ENCODE measurements around the gene ZNF362.

The ZNF362 gene

GRCh38 chr1:33261344-33261743 is 5.1 kb downstream of the ZNF362 start:
- Histone ChIP-seq H3K36me3 (ENCODE audit: control insufficient read depth, low read length) (peaks cover 6% of the 10 kb centered on the region; the same call in 1 of the 2 replicates), H3K4me3 (ENCODE audit: low read length) (no peak overlapping the region), H3K4me2 (ENCODE audit: low read length) (no peak overlapping the region), H3K9me3 (ENCODE audit: control insufficient read depth, insufficient read depth, low read length) (no peaks in the 10 kb centered on the region), H3K27me3 (ENCODE audit: control insufficient read depth, low read length) (no peaks in the 10 kb centered on the region), H4K20me1 (ENCODE audit: control insufficient read depth, insufficient read depth, low read depth, low read length) (no peaks in the 10 kb centered on the region), H3K79me2 (ENCODE audit: control insufficient read depth, low read length) (peaks cover 38% of the 10 kb centered on the region), H3K4me1 (ENCODE audit: control insufficient read depth, low read length) (peaks cover 17% of the 10 kb centered on the region), H3K27ac (ENCODE audit: low read depth, low read length) (no peak overlapping the region), H3K9me2 (replicated peaks; ENCODE audit: control insufficient read depth, low read length) (no peaks in the 10 kb centered on the region), H3F3A (ENCODE audit: control insufficient read depth, insufficient read depth) (no peaks in the 10 kb centered on the region)
- TF ChIP-seq, protein P1, sequence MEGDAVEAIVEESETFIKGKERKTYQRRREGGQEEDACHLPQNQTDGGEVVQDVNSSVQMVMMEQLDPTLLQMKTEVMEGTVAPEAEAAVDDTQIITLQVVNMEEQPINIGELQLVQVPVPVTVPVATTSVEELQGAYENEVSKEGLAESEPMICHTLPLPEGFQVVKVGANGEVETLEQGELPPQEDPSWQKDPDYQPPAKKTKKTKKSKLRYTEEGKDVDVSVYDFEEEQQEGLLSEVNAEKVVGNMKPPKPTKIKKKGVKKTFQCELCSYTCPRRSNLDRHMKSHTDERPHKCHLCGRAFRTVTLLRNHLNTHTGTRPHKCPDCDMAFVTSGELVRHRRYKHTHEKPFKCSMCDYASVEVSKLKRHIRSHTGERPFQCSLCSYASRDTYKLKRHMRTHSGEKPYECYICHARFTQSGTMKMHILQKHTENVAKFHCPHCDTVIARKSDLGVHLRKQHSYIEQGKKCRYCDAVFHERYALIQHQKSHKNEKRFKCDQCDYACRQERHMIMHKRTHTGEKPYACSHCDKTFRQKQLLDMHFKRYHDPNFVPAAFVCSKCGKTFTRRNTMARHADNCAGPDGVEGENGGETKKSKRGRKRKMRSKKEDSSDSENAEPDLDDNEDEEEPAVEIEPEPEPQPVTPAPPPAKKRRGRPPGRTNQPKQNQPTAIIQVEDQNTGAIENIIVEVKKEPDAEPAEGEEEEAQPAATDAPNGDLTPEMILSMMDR (IDR thresholded peaks at IDR 0.05; ENCODE audit: low read depth, low read length, poor library complexity, severe bottlenecking): no peak
- TF ChIP-seq EZH2phosphoT487 (IDR thresholded peaks at IDR 0.05; ENCODE audit: borderline replicate concordance, low read length): no peak

GRCh38 chr1:33263890-33264504 is 7.7 kb downstream of the ZNF362 start:
- H3K27me3 ChIP-seq (ENCODE audit: control insufficient read depth, low read length): no peaks in the 10 kb centered on the region
- no peak overlapping the region for H3K27ac ChIP-seq (ENCODE audit: low read depth, low read length)
- no peaks in the 10 kb centered on the region for H4K20me1 ChIP-seq (ENCODE audit: control insufficient read depth, insufficient read depth, low read depth, low read length)
- no peaks in the 10 kb centered on the region for H3F3A ChIP-seq (ENCODE audit: control insufficient read depth, insufficient read depth)
- no peak overlapping the region for H3K4me2 ChIP-seq (ENCODE audit: low read length)
- H3K4me1 ChIP-seq (ENCODE audit: control insufficient read depth, low read length): peaks cover 2% of the 10 kb centered on the region
- H3K79me2 ChIP-seq (ENCODE audit: control insufficient read depth, low read length): peaks cover 17% of the 10 kb centered on the region
- H3K4me3 ChIP-seq (ENCODE audit: low read length): no peak overlapping the region
- TF ChIP-seq EZH2phosphoT487 (IDR thresholded peaks at IDR 0.05; ENCODE audit: borderline replicate concordance, low read length): no peak
- H3K9me2 ChIP-seq (replicated peaks; ENCODE audit: control insufficient read depth, low read length): no peaks in the 10 kb centered on the region
- peaks cover 5% of the 10 kb centered on the region; the same call in 1 of the 2 replicates for H3K36me3 ChIP-seq (ENCODE audit: control insufficient read depth, low read length)
- H3K9me3 ChIP-seq (ENCODE audit: control insufficient read depth, insufficient read depth, low read length): no peaks in the 10 kb centered on the region

DNA sequence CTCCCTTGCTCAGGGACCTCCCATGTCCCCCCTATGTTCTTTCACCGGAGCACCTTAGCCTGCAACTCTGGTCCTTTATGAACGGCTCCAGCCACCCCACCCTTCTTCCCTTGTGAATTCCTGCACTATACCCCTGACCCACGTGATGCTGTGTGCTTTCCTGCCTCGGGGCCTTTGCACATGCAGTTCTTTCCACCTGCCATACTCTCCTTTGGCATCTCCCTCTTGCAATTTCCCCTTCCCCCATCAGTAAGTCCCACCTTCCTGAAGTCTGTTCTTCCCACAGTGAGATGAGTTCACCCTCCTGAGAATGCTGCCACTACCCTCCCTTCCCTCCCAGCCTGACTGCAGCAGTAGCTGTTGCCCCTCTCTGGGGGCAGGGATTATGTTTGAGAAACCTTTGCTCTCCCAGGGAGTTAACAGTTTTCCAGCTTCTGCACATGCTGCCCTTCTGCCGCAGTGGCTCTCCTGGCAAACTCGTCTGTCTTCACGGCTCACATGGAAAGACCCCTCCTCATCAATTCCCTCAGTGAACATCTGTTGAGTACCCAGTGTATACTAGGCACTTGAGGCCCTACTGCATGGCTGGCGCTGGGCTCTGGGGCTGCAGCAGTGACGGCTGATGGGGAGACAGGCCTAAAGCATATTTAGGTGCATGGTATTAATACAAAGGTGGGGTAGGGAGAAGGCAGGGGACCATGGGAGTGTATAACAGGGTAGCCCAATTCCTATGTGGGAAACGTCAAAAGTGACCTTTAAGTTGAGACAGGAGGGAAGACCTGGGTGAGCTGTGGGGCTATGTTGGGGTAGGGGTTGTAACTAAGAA is 9.7 kb downstream of the ZNF362 start:
- Histone ChIP-seq H3K27me3 (ENCODE audit: control insufficient read depth, low read length) (no peaks in the 10 kb centered on the region), H3K4me3 (ENCODE audit: low read length) (no peak overlapping the region), H3K9me3 (ENCODE audit: control insufficient read depth, insufficient read depth, low read length) (no peaks in the 10 kb centered on the region), H3K4me2 (ENCODE audit: low read length) (no peak overlapping the region), H3K4me1 (ENCODE audit: control insufficient read depth, low read length) (no peaks in the 10 kb centered on the region), H3K79me2 (ENCODE audit: control insufficient read depth, low read length) (peaks cover 7% of the 10 kb centered on the region), H3K36me3 (ENCODE audit: control insufficient read depth, low read length) (0 out of 2 replicates have a peak, but pooled peaks cover 2% of the 10 kb centered on the region), H4K20me1 (ENCODE audit: control insufficient read depth, insufficient read depth, low read depth, low read length) (no peaks in the 10 kb centered on the region), H3K27ac (ENCODE audit: low read depth, low read length) (no peak overlapping the region), H3K9me2 (replicated peaks; ENCODE audit: control insufficient read depth, low read length) (no peaks in the 10 kb centered on the region), H3F3A (ENCODE audit: control insufficient read depth, insufficient read depth) (no peaks in the 10 kb centered on the region)
- TF ChIP-seq EZH2phosphoT487 (IDR thresholded peaks at IDR 0.05; ENCODE audit: borderline replicate concordance, low read length): no peak
- TF ChIP-seq, protein P1 (IDR thresholded peaks at IDR 0.05; ENCODE audit: low read depth, low read length, poor library complexity, severe bottlenecking): no peak

GRCh38 chr1:33266766-33267165 is 10.5 kb downstream of the ZNF362 start:
- H3F3A ChIP-seq (ENCODE audit: control insufficient read depth, insufficient read depth): no peaks in the 10 kb centered on the region
- H3K4me1 ChIP-seq (ENCODE audit: control insufficient read depth, low read length): no peaks in the 10 kb centered on the region
- H3K79me2 ChIP-seq (ENCODE audit: control insufficient read depth, low read length): no peaks in the 10 kb centered on the region; the same call in none of the 2 replicates
- H3K4me3 ChIP-seq (ENCODE audit: low read length): no peak overlapping the region
- no peak overlapping the region for H3K27ac ChIP-seq (ENCODE audit: low read depth, low read length)
- no peaks in the 10 kb centered on the region for H4K20me1 ChIP-seq (ENCODE audit: control insufficient read depth, insufficient read depth, low read depth, low read length)
- H3K9me3 ChIP-seq (ENCODE audit: control insufficient read depth, insufficient read depth, low read length): no peaks in the 10 kb centered on the region
- 0 out of 2 replicates have a peak, but pooled peaks cover 2% of the 10 kb centered on the region for H3K36me3 ChIP-seq (ENCODE audit: control insufficient read depth, low read length)
- H3K27me3 ChIP-seq (ENCODE audit: control insufficient read depth, low read length): no peaks in the 10 kb centered on the region
- TF ChIP-seq EZH2phosphoT487 (IDR thresholded peaks at IDR 0.05; ENCODE audit: borderline replicate concordance, low read length): no peak
- TF ChIP-seq, protein P1 (IDR thresholded peaks at IDR 0.05; ENCODE audit: low read depth, low read length, poor library complexity, severe bottlenecking): no peak
- H3K9me2 ChIP-seq (replicated peaks; ENCODE audit: control insufficient read depth, low read length): no peaks in the 10 kb centered on the region
- H3K4me2 ChIP-seq (ENCODE audit: low read length): no peak overlapping the region
